H9 (cell line): Measurements from ENCODE around the gene PGBD5. TPM values are rescaled to one million over a fixed set of nuclear protein-coding genes. Genes with fewer than 3 reads are reported as not detected.

ENCODE experiments used
- DNase-seq: peaks from one replicate; pipeline ENCODE4 v3.0.0-alpha.2; 2017
- H2AFZ ChIP-seq: one replicate; pipeline ENCODE4 v1.6.1; 2013; ENCODE audit warnings: mild to moderate bottlenecking, low read length, control low read depth, moderate library complexity
- H2AK5ac ChIP-seq: 2 replicates; pipeline ENCODE4 v1.6.1; 2013; ENCODE audit warnings: low read length, control low read depth, mixed read lengths; ENCODE audit not compliant: insufficient read length
- H2BK120ac ChIP-seq: one replicate; pipeline ENCODE4 v1.6.1; 2013; ENCODE audit warnings: low read depth, mild to moderate bottlenecking, low read length, control low read depth, inconsistent platforms; ENCODE audit not compliant: poor library complexity, severe bottlenecking
- H2BK12ac ChIP-seq: 2 replicates; pipeline ENCODE4 v1.6.1; 2013; ENCODE audit warnings: low read length, control low read depth, mixed read lengths, low read depth; ENCODE audit not compliant: insufficient read length
- H2BK15ac ChIP-seq: 2 replicates; pipeline ENCODE4 v1.6.1; 2013; ENCODE audit warnings: low read depth, low read length, control low read depth
- H2BK20ac ChIP-seq: one replicate; pipeline ENCODE4 v1.6.1; 2013; ENCODE audit warnings: low read depth, mild to moderate bottlenecking, low read length, control low read depth, inconsistent platforms; ENCODE audit not compliant: poor library complexity, severe bottlenecking
- H2BK5ac ChIP-seq: 2 replicates; pipeline ENCODE4 v1.6.1; 2013; ENCODE audit warnings: low read length, control low read depth, mixed read lengths; ENCODE audit not compliant: insufficient read length
- H3K14ac ChIP-seq: 2 replicates; pipeline ENCODE4 v1.6.1; 2013; ENCODE audit warnings: low read length, control low read depth; ENCODE audit not compliant: insufficient read depth
- H3K18ac ChIP-seq: 2 replicates; pipeline ENCODE4 v1.6.1; 2013; ENCODE audit warnings: low read depth, mild to moderate bottlenecking, mixed read lengths, low read length, control low read depth; ENCODE audit not compliant: insufficient read length
- H3K23ac ChIP-seq: 2 replicates; pipeline ENCODE4 v1.6.1; 2013; ENCODE audit warnings: low read length, control low read depth, mixed read lengths, low read depth; ENCODE audit not compliant: insufficient read length
- H3K23me2 ChIP-seq: 2 replicates; pipeline ENCODE4 v1.6.1; 2013; ENCODE audit warnings: low read depth, mild to moderate bottlenecking, mixed read lengths, low read length, control low read depth; ENCODE audit not compliant: insufficient read length, poor library complexity, severe bottlenecking
- H3K27ac ChIP-seq: 2 replicates; pipeline ENCODE4 v1.5.1; 2013; ENCODE audit warnings: low read length, control low read depth, mixed read lengths, low read depth; ENCODE audit not compliant: insufficient read length
- H3K27me3 ChIP-seq: 2 replicates; pipeline ENCODE4 v1.6.1; 2013; ENCODE audit warnings: low read length, control low read depth, inconsistent platforms; ENCODE audit not compliant: insufficient read depth
- H3K4ac ChIP-seq: 2 replicates; pipeline ENCODE4 v1.6.1; 2013; ENCODE audit warnings: low read depth, mild to moderate bottlenecking, control low read depth, inconsistent platforms, low read length, moderate library complexity
- H3K4me1 ChIP-seq: 2 replicates; pipeline ENCODE4 v1.6.1; 2013; ENCODE audit warnings: low read length, control low read depth, inconsistent platforms; ENCODE audit not compliant: insufficient read depth
- H3K4me2 ChIP-seq: 2 replicates; pipeline ENCODE4 v1.6.1; 2013; ENCODE audit warnings: low read length, control low read depth, mixed read lengths; ENCODE audit not compliant: insufficient read length, insufficient read depth
- H3K56ac ChIP-seq: 2 replicates; pipeline ENCODE4 v1.6.1; 2013; ENCODE audit warnings: low read depth, mild to moderate bottlenecking, mixed read lengths, low read length, control low read depth; ENCODE audit not compliant: insufficient read length
- H3K79me1 ChIP-seq: 2 replicates; pipeline ENCODE4 v1.6.1; 2013; ENCODE audit warnings: low read depth, mild to moderate bottlenecking, moderate library complexity, low read length, control low read depth, inconsistent platforms; ENCODE audit not compliant: insufficient read depth, poor library complexity, severe bottlenecking
- H3K79me2 ChIP-seq: 2 replicates; pipeline ENCODE4 v1.6.1; 2013; ENCODE audit warnings: low read length, control low read depth, inconsistent platforms; ENCODE audit not compliant: insufficient read depth
- H3K9ac ChIP-seq: 2 replicates; pipeline ENCODE4 v1.6.1; 2013; ENCODE audit warnings: low read length, control low read depth, mixed read lengths; ENCODE audit not compliant: insufficient read length; ENCODE audit errors: extremely low read depth
- H3K9me3 ChIP-seq: one replicate; pipeline ENCODE4 v1.6.1; 2013; ENCODE audit warnings: low read depth, low read length, inconsistent platforms; ENCODE audit not compliant: control insufficient read depth
- H3T11ph ChIP-seq: one replicate; pipeline ENCODE4 v1.6.1; 2013; ENCODE audit warnings: mild to moderate bottlenecking, low read length, control low read depth, inconsistent platforms
- H4K20me1 ChIP-seq: one replicate; pipeline ENCODE4 v1.6.1; 2013; ENCODE audit not compliant: control insufficient read depth, insufficient read length, insufficient read depth
- H4K5ac ChIP-seq: 2 replicates; pipeline ENCODE4 v1.6.1; 2013; ENCODE audit warnings: low read depth, mild to moderate bottlenecking, mixed read lengths, low read length, control low read depth; ENCODE audit not compliant: insufficient read length
- H4K8ac ChIP-seq: replicated peaks from 2 replicates; pipeline ENCODE4 v1.6.1; 2013; ENCODE audit warnings: low read length, control low read depth, mixed read lengths, low read depth; ENCODE audit not compliant: insufficient read length
- H4K91ac ChIP-seq: 2 replicates; pipeline ENCODE4 v1.6.1; 2013; ENCODE audit warnings: low read depth, mild to moderate bottlenecking, moderate library complexity, mixed read lengths, low read length, control low read depth; ENCODE audit not compliant: insufficient read length
- H3K27ac Mint-ChIP-seq, 3 experiments: 2 replicates in 2 of 3; 3 replicates in 1 of 3; pipeline ENCODE4 v1.8.0; 2020 to 2021; ENCODE audit warnings: mixed read lengths in 3 of 3, mild to moderate bottlenecking in 1 of 3, moderate library complexity in 1 of 3
- H3K27me3 Mint-ChIP-seq: 2 replicates; pipeline ENCODE4 v1.8.0; 2021; ENCODE audit warnings: low read depth, mild to moderate bottlenecking, moderate library complexity, mixed read lengths
- H3K36me3 Mint-ChIP-seq, 3 experiments: 2 replicates in 2 of 3; 3 replicates in 1 of 3; pipeline ENCODE4 v1.8.0; 2020 to 2021; ENCODE audit warnings: low read depth in 3 of 3, mixed read lengths in 3 of 3; ENCODE audit not compliant: insufficient read depth in 1 of 3
- H3K4me1 Mint-ChIP-seq, 2 experiments: 2 replicates each; pipeline ENCODE4 v1.8.0; 2020; ENCODE audit warnings: mixed read lengths in 2 of 2
- H3K4me3 Mint-ChIP-seq, 2 experiments: 2 replicates in 1 of 2; 3 replicates in 1 of 2; pipeline ENCODE4 v1.8.0; 2020 to 2021; ENCODE audit warnings: mild to moderate bottlenecking in 2 of 2, mixed read lengths in 2 of 2, moderate library complexity in 1 of 2
- H3K9me3 Mint-ChIP-seq, 2 experiments: 2 replicates in 1 of 2; 3 replicates in 1 of 2; pipeline ENCODE4 v1.8.0; 2020; ENCODE audit warnings: mild to moderate bottlenecking in 2 of 2, mixed read lengths in 2 of 2, moderate library complexity in 1 of 2
- WGBS: extraction: QIAGEN DNeasy Blood & Tissue Kit; methylation state at CpG from one replicate; pipeline ENCODE4 v1.1.7; 2013; ENCODE audit warnings: missing lambda C conversion rate, low lambda C conversion rate, mixed read lengths; ENCODE audit not compliant: insufficient read length; ENCODE audit errors: extremely low coverage; 5-methylcytosine and 5-hydroxymethylcytosine counted together
- total RNA-seq: library from RNA; stranded (reverse); gene quantifications from 2 replicates; pipeline ENCODE4 v1.2.1, GENCODE V29; 2021
- TF ChIP-seq, protein P1 (sequence below): fragments of 200-600 bp; sonication (generic); conservative IDR thresholded peaks from 3 replicates; pipeline ENCODE4 v1.8.0; 2021; ENCODE audit warnings: antibody characterized with exemption, mild to moderate bottlenecking

The PGBD5 gene
- total RNA-seq, 1 experiment from 2014 or later: 19.1 TPM

DNA sequence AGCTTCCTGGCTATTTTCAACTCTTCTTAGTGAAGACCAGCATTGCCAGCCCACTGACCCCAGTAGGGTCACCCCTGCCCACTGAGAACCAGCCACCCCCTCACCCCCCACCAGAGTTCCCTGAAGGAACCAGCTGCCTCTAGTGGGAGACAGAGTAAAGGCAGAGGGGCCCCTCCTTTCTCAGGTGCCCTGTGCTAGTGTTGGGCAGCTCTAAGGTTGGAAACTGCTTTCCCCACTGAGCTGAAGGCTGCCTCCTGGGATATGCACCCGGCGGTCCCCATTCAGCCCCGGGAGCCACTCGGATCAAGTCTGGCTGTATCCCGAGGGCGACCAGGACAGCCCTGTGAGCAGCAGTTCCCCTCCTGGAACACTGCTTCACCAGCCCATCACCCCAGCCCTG is 111.0 kb downstream of the PGBD5 start:
- peaks cover 2 to 3% of the 10 kb centered on the region in 2 experiments; a peak in 1 of 4 replicates for H3K4me1 Mint-ChIP-seq
- peaks cover 4% of the 10 kb centered on the region for H4K20me1 ChIP-seq

More for the DNA sequence above, 111.0 kb downstream of the PGBD5 start:
- Histone ChIP-seq H3T11ph (no peak overlapping the region), H3K56ac (no peak overlapping the region), H2AK5ac (no peak overlapping the region), H3K18ac (no peak overlapping the region), H2BK20ac (no peak overlapping the region), H3K9me3 (no peaks in the 10 kb centered on the region), H4K91ac (no peak overlapping the region), H2BK15ac (no peak overlapping the region), H2BK120ac (no peak overlapping the region), H3K27ac (no peak overlapping the region), H3K79me1 (no peaks in the 10 kb centered on the region), H4K5ac (no peak overlapping the region), H3K23ac (no peak overlapping the region), H3K4me1 (no peaks in the 10 kb centered on the region), H3K79me2 (no peaks in the 10 kb centered on the region), H3K4me2 (no peak overlapping the region), H2BK5ac (no peak overlapping the region), H3K14ac (no peak overlapping the region), H2BK12ac (no peak overlapping the region), H2AFZ (no peak overlapping the region), H3K4ac (no peak overlapping the region), H4K8ac (no peak overlapping the region), H3K9ac (no peak overlapping the region), H3K27me3 (no peaks in the 10 kb centered on the region), H3K23me2 (peaks cover 3% of the 10 kb centered on the region)
- H3K36me3 Mint-ChIP-seq: peaks cover 0 to 4% (median 2%) of the 10 kb centered on the region in 3 experiments; a peak in 4 of 7 replicates
- no CpG with 5 or more reads among the region's 6 CpGs for WGBS
- H3K27me3 Mint-ChIP-seq: no peaks in the 10 kb centered on the region; the same call in none of the 2 replicates
- no peak for DNase-seq
- H3K27ac Mint-ChIP-seq: no peak overlapping the region
- H3K9me3 Mint-ChIP-seq: no peaks in the 10 kb centered on the region
- H3K4me3 Mint-ChIP-seq: no peak overlapping the region
- TF ChIP-seq, protein P1, sequence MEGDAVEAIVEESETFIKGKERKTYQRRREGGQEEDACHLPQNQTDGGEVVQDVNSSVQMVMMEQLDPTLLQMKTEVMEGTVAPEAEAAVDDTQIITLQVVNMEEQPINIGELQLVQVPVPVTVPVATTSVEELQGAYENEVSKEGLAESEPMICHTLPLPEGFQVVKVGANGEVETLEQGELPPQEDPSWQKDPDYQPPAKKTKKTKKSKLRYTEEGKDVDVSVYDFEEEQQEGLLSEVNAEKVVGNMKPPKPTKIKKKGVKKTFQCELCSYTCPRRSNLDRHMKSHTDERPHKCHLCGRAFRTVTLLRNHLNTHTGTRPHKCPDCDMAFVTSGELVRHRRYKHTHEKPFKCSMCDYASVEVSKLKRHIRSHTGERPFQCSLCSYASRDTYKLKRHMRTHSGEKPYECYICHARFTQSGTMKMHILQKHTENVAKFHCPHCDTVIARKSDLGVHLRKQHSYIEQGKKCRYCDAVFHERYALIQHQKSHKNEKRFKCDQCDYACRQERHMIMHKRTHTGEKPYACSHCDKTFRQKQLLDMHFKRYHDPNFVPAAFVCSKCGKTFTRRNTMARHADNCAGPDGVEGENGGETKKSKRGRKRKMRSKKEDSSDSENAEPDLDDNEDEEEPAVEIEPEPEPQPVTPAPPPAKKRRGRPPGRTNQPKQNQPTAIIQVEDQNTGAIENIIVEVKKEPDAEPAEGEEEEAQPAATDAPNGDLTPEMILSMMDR: peak; percentile 22; the same call in 2 of the 3 replicates
